DND-41 (cell line): Measurements from ENCODE around the gene SLC23A2.

ENCODE experiments used
- CTCF ChIP-seq: IDR thresholded peaks from 2 replicates; pipeline ENCODE4 v1.5.1; 2012; ENCODE audit warnings: borderline replicate concordance, low read length, moderate library complexity, mild to moderate bottlenecking; ENCODE audit not compliant: poor library complexity, severe bottlenecking; ENCODE audit errors: extremely low read depth
- EZH2 ChIP-seq: IDR thresholded peaks from 3 replicates; pipeline ENCODE4 v1.6.1; 2012; ENCODE audit warnings: borderline replicate concordance, low read depth, mild to moderate bottlenecking, moderate library complexity, low read length, inconsistent platforms; ENCODE audit not compliant: severe bottlenecking

GRCh38 chr20:4910951-4911350 is 90.4 kb downstream of the SLC23A2 start:
- TF ChIP-seq CTCF (no peak), EZH2 (no peak)
